ENCODE data around the gene MMS22L. TPM values are rescaled to one million over a fixed set of nuclear protein-coding genes. Genes with fewer than 3 reads are reported as not detected.

Gene MMS22L
- total and polyA plus RNA-seq, 2 experiments from 2014 or later = 11.7 to 49.5 TPM

GRCh38 chr6:97305414-97306066 lies 22.5 kb upstream of the MMS22L start:
- no peak overlapping the region for H3K27ac ChIP-seq (ENCODE audit: low read depth)
- H2AFZ ChIP-seq = peak overlapping the region; percentile 89
- H3K9me2 ChIP-seq (ENCODE audit: insufficient read depth) = no peaks in the 10 kb centered on the region
- peaks cover 24% of the 10 kb centered on the region for H3K4me1 ChIP-seq (ENCODE audit: insufficient read depth)
- H3K79me2 ChIP-seq (replicated peaks; ENCODE audit: insufficient read depth) = no peaks in the 10 kb centered on the region
- peak overlapping the region; percentile 60 for H3K27ac Mint-ChIP-seq
- peak; percentile 80 for ATAC-seq
- peak; percentile 15 for DNase-seq (ENCODE audit: low spot score)
- peak overlapping the region; percentile 64 for H3K4me2 ChIP-seq
- peaks cover 10% of the 10 kb centered on the region for H3K27me3 Mint-ChIP-seq (ENCODE audit: insufficient read depth, low read depth, poor library complexity)
- peak overlapping the region; percentile 44 for H3K4me3 Mint-ChIP-seq
- H3K36me3 Mint-ChIP-seq (ENCODE audit: low read depth) = no peaks in the 10 kb centered on the region
- H3K27me3 ChIP-seq (ENCODE audit: insufficient read depth) = no peaks in the 10 kb centered on the region
- no peaks in the 10 kb centered on the region for H3F3A ChIP-seq (replicated peaks; ENCODE audit: low read depth)
- H4K20me1 ChIP-seq (replicated peaks; ENCODE audit: insufficient read depth) = no peaks in the 10 kb centered on the region
- H3K4me3 ChIP-seq = no peak overlapping the region
- peaks cover 19% of the 10 kb centered on the region for H3K4me1 Mint-ChIP-seq
- TF ChIP-seq ZNF331 (CRISPR knock-in tag; IDR thresholded peaks at IDR 0.05; ENCODE audit: low read depth) (no peak), EZH2 (IDR thresholded peaks at IDR 0.05; ENCODE audit: low read depth, unreplicated experiment) (no peak), ZNF114 (CRISPR knock-in tag; IDR thresholded peaks at IDR 0.05) (no peak), EZH2phosphoT487 (IDR thresholded peaks at IDR 0.05; ENCODE audit: unreplicated experiment) (no peak), CREB1 (CRISPR knock-in tag; IDR thresholded peaks at IDR 0.05; ENCODE audit: low read depth) (no peak), STAT1 (IDR thresholded peaks at IDR 0.05; ENCODE audit: unreplicated experiment) (no peak), POLR2AphosphoS5 (IDR thresholded peaks at IDR 0.05; ENCODE audit: low read depth) (no peak), ZNF462 (CRISPR knock-in tag; IDR thresholded peaks at IDR 0.05) (no peak), REST (IDR thresholded peaks at IDR 0.05; ENCODE audit: unreplicated experiment) (no peak), NANOG (IDR thresholded peaks at IDR 0.05; ENCODE audit: borderline replicate concordance) (no peak), CTCF (conservative IDR thresholded peaks at IDR 0.05; ENCODE audit: low read depth in 2 of 2) (no peak), ETS1 (IDR thresholded peaks at IDR 0.05) (no peak), JUNB (IDR thresholded peaks at IDR 0.05; ENCODE audit: unreplicated experiment) (no peak)
- H3K9me3 Mint-ChIP-seq = no peaks in the 10 kb centered on the region
- H3K36me3 ChIP-seq (ENCODE audit: insufficient read depth) = no peaks in the 10 kb centered on the region

Data from GM23338 (cell line).